WTC11 (cell line): ENCODE results near the gene SIRPD. TPM values are rescaled to one million over a fixed set of nuclear protein-coding genes. Genes with fewer than 3 reads are reported as not detected.

Source experiments
- ATAC-seq: fragments of 200-7000 bp; cut with Tn5 transposase; 2 replicates; pipeline ENCODE4 v1.10.0; 2021; ENCODE audit warnings: mild to moderate bottlenecking, moderate library complexity
- CTCF ChIA-PET: fragments of 300-600 bp; sonication (Branson Sonifier 250); formaldehyde crosslinking; loops from one replicate; lab custom pipeline; 2021; ENCODE audit warnings: antibody characterized with exemption; lab: Charles Lee
- POLR2A ChIA-PET: fragments of 350-600 bp; sonication (Branson Sonifier 250); formaldehyde crosslinking; loops from one replicate; lab custom pipeline; 2021; ENCODE audit warnings: antibody characterized with exemption; lab: Charles Lee
- DNase-seq: peaks from one replicate; pipeline ENCODE4 v3.0.0; 2021; ENCODE audit warnings: low spot score
- H3K27ac Mint-ChIP-seq: 2 replicates; pipeline ENCODE4 v1.8.0; 2021; ENCODE audit warnings: mixed read lengths
- H3K27me3 Mint-ChIP-seq: 2 replicates; pipeline ENCODE4 v1.8.0; 2021; ENCODE audit warnings: low read depth, mild to moderate bottlenecking, moderate library complexity, mixed read lengths
- H3K36me3 Mint-ChIP-seq: 2 replicates; pipeline ENCODE4 v1.8.0; 2021; ENCODE audit warnings: mixed read lengths
- H3K4me1 Mint-ChIP-seq: 2 replicates; pipeline ENCODE4 v1.8.0; 2022; ENCODE audit warnings: mixed read lengths
- H3K4me3 Mint-ChIP-seq: 2 replicates; pipeline ENCODE4 v1.8.0; 2021; ENCODE audit warnings: mild to moderate bottlenecking, moderate library complexity, mixed read lengths
- H3K9me3 Mint-ChIP-seq: 2 replicates; pipeline ENCODE4 v1.8.0; 2021; ENCODE audit warnings: mixed read lengths
- FOXK1 ChIP-seq: sonication (generic); formaldehyde crosslinking; IDR thresholded peaks from 2 replicates; pipeline ENCODE4 v1.8.0; 2022; ENCODE audit warnings: mild to moderate bottlenecking, moderate library complexity, missing genetic modification reagents
- FOXP1 ChIP-seq: sonication (generic); formaldehyde crosslinking; IDR thresholded peaks from 2 replicates; pipeline ENCODE4 v1.8.0; 2022; ENCODE audit warnings: missing genetic modification reagents, mild to moderate bottlenecking, moderate library complexity, borderline replicate concordance
- GRHL2 ChIP-seq: fragments of 250-450 bp; sonication (Bioruptor Pico); IDR thresholded peaks from 2 replicates; pipeline ENCODE4 v1.8.0; 2022; ENCODE audit warnings: mild to moderate bottlenecking, moderate library complexity; ENCODE audit not compliant: insufficient replicate concordance, severe bottlenecking
- GTF2I ChIP-seq: fragments of 250-450 bp; sonication (Bioruptor Pico); conservative IDR thresholded peaks from 2 replicates; pipeline ENCODE4 v1.4.0; 2021; ENCODE audit warnings: mild to moderate bottlenecking
- NFYB ChIP-seq: sonication (generic); formaldehyde crosslinking; conservative IDR thresholded peaks from 2 replicates; pipeline ENCODE4 v1.8.0; 2022; ENCODE audit warnings: low read depth, missing genetic modification reagents
- OVOL2 ChIP-seq: fragments of 250-450 bp; sonication (Bioruptor Pico); IDR thresholded peaks from 2 replicates; pipeline ENCODE4 v1.9.0; 2021; ENCODE audit warnings: mild to moderate bottlenecking, borderline replicate concordance
- PRRX2 ChIP-seq: fragments of 250-450 bp; sonication (Bioruptor Pico); IDR thresholded peaks from 2 replicates; pipeline ENCODE4 v1.8.0; 2021; ENCODE audit warnings: mild to moderate bottlenecking
- TEAD1 ChIP-seq: sonication (generic); formaldehyde crosslinking; IDR thresholded peaks from 2 replicates; pipeline ENCODE4 v1.8.0; 2022; ENCODE audit warnings: mild to moderate bottlenecking, missing genetic modification reagents
- TP53 ChIP-seq: sonication (generic); formaldehyde crosslinking; IDR thresholded peaks from 2 replicates; pipeline ENCODE4 v1.8.1; 2023; ENCODE audit warnings: mild to moderate bottlenecking, missing genetic modification reagents
- ZNF232 ChIP-seq: sonication (generic); formaldehyde crosslinking; IDR thresholded peaks from 2 replicates; pipeline ENCODE4 v1.8.0; 2022; ENCODE audit warnings: mild to moderate bottlenecking, missing genetic modification reagents
- ZNF263 ChIP-seq: sonication (generic); formaldehyde crosslinking; IDR thresholded peaks from 2 replicates; pipeline ENCODE4 v1.8.1; 2022; ENCODE audit warnings: low read depth, mild to moderate bottlenecking, moderate library complexity, missing genetic modification reagents
- ZNF396 ChIP-seq: fragments of 250-450 bp; sonication (Bioruptor Pico); IDR thresholded peaks from 2 replicates; pipeline ENCODE4 v1.8.0; 2021; ENCODE audit warnings: mild to moderate bottlenecking, moderate library complexity, borderline replicate concordance
- total RNA-seq: library from RNA; stranded (reverse); gene quantifications from 3 replicates; pipeline ENCODE4 v1.2.3, GENCODE V29; 2021
- TF ChIP-seq, protein P1 (sequence below): fragments of 250-450 bp; sonication (Bioruptor Pico); IDR thresholded peaks from 2 replicates; pipeline ENCODE4 v2.1.2; 2022; ENCODE audit warnings: mild to moderate bottlenecking, moderate library complexity
- TF ChIP-seq, protein P2 (sequence below): sonication (generic); formaldehyde crosslinking; IDR thresholded peaks from 2 replicates; pipeline ENCODE4 v1.8.1; 2023; ENCODE audit warnings: mild to moderate bottlenecking, missing genetic modification reagents, moderate library complexity
- TF ChIP-seq, protein P3 (sequence below): fragments of 250-450 bp; sonication (Bioruptor Pico); IDR thresholded peaks from 2 replicates; pipeline ENCODE4 v1.9.0; 2021; ENCODE audit warnings: mild to moderate bottlenecking
- TF ChIP-seq, protein P4 (sequence below): sonication (generic); formaldehyde crosslinking; IDR thresholded peaks from 2 replicates; pipeline ENCODE4 v1.8.0; 2022; ENCODE audit warnings: mild to moderate bottlenecking, missing genetic modification reagents
- TF ChIP-seq, protein P5 (sequence below): sonication (generic); formaldehyde crosslinking; IDR thresholded peaks from 2 replicates; pipeline ENCODE4 v1.8.0; 2022; ENCODE audit warnings: mild to moderate bottlenecking, missing genetic modification reagents
- TF ChIP-seq, protein P6 (sequence below): sonication (generic); formaldehyde crosslinking; IDR thresholded peaks from 2 replicates; pipeline ENCODE4 v1.8.1; 2022; ENCODE audit warnings: mild to moderate bottlenecking, missing genetic modification reagents, moderate library complexity, borderline replicate concordance
- TF ChIP-seq, protein P7 (sequence below): sonication (generic); formaldehyde crosslinking; IDR thresholded peaks from 2 replicates; pipeline ENCODE4 v1.8.1; 2022; ENCODE audit warnings: low read depth, mild to moderate bottlenecking, moderate library complexity, missing genetic modification reagents, borderline replicate concordance

SIRPD gene
- total RNA-seq, 1 experiment from 2014 or later = not detected

DNA sequence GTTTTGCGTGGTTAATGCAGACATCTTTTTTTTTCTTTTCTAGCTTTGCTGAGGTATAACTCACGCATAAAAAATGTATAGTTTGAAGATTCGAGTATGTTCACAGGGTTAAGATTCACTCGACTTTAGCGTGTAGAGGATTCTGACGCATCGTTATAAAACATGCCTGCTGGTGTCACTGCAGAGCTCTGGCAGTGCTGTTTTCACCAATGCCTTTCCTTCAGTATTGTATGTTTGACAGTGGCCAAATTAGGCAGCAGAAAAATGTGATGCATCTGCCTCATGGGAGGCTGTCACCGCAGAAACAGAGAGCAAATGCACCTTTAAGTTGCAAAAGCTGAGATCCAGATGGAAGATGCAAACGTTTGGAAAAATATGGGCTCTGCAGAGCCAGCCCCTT is 48.3 kb downstream of the SIRPD start:
- CTCF ChIA-PET = interaction anchor here (0.6 to 2.9 kb wide), 8 partner anchors 9 to 291 kb away, joined by 3 to 29 read pairs (median 4); no protein-coding TSS in a partner anchor
- POLR2A ChIA-PET = no interaction called here
- TF ChIP-seq ZNF232 = no peak
- TF ChIP-seq, protein P1, sequence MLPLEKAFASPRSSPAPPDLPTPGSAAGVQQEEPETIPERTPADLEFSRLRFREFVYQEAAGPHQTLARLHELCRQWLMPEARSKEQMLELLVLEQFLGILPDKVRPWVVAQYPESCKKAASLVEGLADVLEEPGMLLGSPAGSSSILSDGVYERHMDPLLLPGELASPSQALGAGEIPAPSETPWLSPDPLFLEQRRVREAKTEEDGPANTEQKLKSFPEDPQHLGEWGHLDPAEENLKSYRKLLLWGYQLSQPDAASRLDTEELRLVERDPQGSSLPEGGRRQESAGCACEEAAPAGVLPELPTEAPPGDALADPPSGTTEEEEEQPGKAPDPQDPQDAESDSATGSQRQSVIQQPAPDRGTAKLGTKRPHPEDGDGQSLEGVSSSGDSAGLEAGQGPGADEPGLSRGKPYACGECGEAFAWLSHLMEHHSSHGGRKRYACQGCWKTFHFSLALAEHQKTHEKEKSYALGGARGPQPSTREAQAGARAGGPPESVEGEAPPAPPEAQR = no peak
- TF ChIP-seq, protein P2, sequence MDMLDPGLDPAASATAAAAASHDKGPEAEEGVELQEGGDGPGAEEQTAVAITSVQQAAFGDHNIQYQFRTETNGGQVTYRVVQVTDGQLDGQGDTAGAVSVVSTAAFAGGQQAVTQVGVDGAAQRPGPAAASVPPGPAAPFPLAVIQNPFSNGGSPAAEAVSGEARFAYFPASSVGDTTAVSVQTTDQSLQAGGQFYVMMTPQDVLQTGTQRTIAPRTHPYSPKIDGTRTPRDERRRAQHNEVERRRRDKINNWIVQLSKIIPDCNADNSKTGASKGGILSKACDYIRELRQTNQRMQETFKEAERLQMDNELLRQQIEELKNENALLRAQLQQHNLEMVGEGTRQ (CRISPR knock-in tag) = no peak
- no peak for TF ChIP-seq TEAD1 (CRISPR knock-in tag)
- TF ChIP-seq GTF2I (CRISPR knock-in tag) = no peak
- TF ChIP-seq, protein P3, sequence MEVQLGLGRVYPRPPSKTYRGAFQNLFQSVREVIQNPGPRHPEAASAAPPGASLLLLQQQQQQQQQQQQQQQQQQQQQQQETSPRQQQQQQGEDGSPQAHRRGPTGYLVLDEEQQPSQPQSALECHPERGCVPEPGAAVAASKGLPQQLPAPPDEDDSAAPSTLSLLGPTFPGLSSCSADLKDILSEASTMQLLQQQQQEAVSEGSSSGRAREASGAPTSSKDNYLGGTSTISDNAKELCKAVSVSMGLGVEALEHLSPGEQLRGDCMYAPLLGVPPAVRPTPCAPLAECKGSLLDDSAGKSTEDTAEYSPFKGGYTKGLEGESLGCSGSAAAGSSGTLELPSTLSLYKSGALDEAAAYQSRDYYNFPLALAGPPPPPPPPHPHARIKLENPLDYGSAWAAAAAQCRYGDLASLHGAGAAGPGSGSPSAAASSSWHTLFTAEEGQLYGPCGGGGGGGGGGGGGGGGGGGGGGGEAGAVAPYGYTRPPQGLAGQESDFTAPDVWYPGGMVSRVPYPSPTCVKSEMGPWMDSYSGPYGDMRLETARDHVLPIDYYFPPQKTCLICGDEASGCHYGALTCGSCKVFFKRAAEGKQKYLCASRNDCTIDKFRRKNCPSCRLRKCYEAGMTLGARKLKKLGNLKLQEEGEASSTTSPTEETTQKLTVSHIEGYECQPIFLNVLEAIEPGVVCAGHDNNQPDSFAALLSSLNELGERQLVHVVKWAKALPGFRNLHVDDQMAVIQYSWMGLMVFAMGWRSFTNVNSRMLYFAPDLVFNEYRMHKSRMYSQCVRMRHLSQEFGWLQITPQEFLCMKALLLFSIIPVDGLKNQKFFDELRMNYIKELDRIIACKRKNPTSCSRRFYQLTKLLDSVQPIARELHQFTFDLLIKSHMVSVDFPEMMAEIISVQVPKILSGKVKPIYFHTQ = no peak
- TF ChIP-seq GRHL2 (CRISPR knock-in tag) = no peak
- no peak for TF ChIP-seq OVOL2 (CRISPR knock-in tag)
- TF ChIP-seq TP53 (CRISPR knock-in tag) = no peak
- no peak for TF ChIP-seq NFYB (CRISPR knock-in tag)
- TF ChIP-seq, protein P4, sequence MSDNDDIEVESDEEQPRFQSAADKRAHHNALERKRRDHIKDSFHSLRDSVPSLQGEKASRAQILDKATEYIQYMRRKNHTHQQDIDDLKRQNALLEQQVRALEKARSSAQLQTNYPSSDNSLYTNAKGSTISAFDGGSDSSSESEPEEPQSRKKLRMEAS = no peak
- TF ChIP-seq ZNF263 = no peak
- TF ChIP-seq, protein P5, sequence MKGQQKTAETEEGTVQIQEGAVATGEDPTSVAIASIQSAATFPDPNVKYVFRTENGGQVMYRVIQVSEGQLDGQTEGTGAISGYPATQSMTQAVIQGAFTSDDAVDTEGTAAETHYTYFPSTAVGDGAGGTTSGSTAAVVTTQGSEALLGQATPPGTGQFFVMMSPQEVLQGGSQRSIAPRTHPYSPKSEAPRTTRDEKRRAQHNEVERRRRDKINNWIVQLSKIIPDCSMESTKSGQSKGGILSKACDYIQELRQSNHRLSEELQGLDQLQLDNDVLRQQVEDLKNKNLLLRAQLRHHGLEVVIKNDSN (CRISPR knock-in tag) = no peak

DNA sequence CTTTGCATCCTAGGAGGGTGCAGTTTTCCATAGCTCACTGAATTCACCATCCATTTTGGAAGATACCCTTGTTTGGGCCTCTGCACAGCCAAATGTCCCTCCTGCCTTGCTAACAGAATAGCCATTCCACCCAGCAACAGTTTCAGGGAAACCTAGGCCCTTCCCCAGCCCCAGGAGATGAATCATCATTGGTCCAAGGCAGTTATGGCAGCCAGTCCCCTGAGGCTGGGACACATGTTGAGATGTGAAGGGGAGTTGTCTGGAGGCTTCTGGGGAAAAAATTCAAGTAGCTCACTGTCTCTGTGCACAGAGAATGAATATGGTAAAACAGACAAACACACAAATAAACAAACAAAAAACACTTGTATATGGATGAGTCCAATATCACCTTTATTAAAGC is 48.9 kb downstream of the SIRPD start:
- POLR2A ChIA-PET = no interaction called here
- CTCF ChIA-PET = interaction anchor here (0.6 to 3.0 kb wide), 7 partner anchors 8 to 292 kb away, joined by 3 to 29 read pairs (median 4); partner anchors contain the start of gene NSFL1C

More for the DNA sequence above, 48.3 kb downstream of the SIRPD start:
- Mint-ChIP-seq H3K36me3 (no peaks in the 10 kb centered on the region), H3K4me1 (no peaks in the 10 kb centered on the region), H3K4me3 (no peak overlapping the region), H3K27ac (no peak overlapping the region), H3K9me3 (peaks cover 5% of the 10 kb centered on the region), H3K27me3 (peaks cover 28% of the 10 kb centered on the region)
- ATAC-seq (peak; percentile 81), DNase-seq (no peak)

More for the DNA sequence above, 48.9 kb downstream of the SIRPD start:
- Mint-ChIP-seq H3K4me1 (no peaks in the 10 kb centered on the region), H3K27me3 (peaks cover 23% of the 10 kb centered on the region), H3K27ac (no peak overlapping the region), H3K4me3 (no peak overlapping the region), H3K9me3 (peaks cover 6% of the 10 kb centered on the region), H3K36me3 (no peaks in the 10 kb centered on the region; the same call in 1 of the 2 replicates)
- no peak for DNase-seq
- TF ChIP-seq FOXP1 (no peak), PRRX2 (no peak), ZNF396 (CRISPR knock-in tag) (no peak), FOXK1 (CRISPR knock-in tag) (no peak)
- TF ChIP-seq, protein P6, sequence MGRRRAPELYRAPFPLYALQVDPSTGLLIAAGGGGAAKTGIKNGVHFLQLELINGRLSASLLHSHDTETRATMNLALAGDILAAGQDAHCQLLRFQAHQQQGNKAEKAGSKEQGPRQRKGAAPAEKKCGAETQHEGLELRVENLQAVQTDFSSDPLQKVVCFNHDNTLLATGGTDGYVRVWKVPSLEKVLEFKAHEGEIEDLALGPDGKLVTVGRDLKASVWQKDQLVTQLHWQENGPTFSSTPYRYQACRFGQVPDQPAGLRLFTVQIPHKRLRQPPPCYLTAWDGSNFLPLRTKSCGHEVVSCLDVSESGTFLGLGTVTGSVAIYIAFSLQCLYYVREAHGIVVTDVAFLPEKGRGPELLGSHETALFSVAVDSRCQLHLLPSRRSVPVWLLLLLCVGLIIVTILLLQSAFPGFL (CRISPR knock-in tag) = no peak
- TF ChIP-seq, protein P7, sequence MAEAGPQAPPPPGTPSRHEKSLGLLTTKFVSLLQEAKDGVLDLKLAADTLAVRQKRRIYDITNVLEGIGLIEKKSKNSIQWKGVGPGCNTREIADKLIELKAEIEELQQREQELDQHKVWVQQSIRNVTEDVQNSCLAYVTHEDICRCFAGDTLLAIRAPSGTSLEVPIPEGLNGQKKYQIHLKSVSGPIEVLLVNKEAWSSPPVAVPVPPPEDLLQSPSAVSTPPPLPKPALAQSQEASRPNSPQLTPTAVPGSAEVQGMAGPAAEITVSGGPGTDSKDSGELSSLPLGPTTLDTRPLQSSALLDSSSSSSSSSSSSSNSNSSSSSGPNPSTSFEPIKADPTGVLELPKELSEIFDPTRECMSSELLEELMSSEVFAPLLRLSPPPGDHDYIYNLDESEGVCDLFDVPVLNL (CRISPR knock-in tag) = no peak
- ATAC-seq = no peak
